GM18873 (cell line): ENCODE measurements around the gene TEX22.

Experiments used
- ATAC-seq: cut with Tn5 transposase; IDR thresholded peaks from one replicate; pipeline ENCODE4 v1.9.1; 2021; ENCODE audit warnings: mild to moderate bottlenecking, moderate library complexity, moderate number of reproducible peaks; ENCODE audit not compliant: unreplicated experiment, low FRiP score

TEX22 gene

DNA sequence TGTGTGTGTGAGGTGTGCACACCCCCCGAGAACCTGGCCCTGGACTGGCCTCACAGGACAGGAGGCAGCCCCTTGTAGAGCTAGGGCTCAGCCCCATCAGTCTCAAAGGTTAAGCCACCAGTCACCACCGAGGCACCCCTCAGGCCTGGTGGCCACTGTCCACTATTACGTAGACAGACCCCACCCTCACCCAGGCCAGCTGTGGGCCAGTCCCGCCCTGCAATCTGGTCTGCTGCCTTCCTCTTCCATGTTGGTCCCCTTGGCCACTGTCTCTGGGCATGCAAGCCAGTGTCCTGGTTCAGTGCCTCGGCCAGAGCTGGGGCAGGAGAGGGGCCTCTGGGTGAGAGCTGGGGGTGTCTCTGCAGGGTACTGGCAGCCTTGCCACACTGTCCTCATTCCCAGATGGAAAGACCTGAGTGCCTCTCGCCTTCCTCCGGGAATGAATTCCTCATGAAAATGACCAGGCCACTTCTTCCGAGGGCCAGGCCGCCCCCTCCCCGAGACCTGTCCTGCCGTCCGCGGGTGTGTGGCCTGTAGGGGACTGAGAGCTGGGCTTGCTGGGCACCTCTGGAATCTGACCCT, 897 bp upstream of the TEX22 start:
- ATAC-seq, result no peak

DNA sequence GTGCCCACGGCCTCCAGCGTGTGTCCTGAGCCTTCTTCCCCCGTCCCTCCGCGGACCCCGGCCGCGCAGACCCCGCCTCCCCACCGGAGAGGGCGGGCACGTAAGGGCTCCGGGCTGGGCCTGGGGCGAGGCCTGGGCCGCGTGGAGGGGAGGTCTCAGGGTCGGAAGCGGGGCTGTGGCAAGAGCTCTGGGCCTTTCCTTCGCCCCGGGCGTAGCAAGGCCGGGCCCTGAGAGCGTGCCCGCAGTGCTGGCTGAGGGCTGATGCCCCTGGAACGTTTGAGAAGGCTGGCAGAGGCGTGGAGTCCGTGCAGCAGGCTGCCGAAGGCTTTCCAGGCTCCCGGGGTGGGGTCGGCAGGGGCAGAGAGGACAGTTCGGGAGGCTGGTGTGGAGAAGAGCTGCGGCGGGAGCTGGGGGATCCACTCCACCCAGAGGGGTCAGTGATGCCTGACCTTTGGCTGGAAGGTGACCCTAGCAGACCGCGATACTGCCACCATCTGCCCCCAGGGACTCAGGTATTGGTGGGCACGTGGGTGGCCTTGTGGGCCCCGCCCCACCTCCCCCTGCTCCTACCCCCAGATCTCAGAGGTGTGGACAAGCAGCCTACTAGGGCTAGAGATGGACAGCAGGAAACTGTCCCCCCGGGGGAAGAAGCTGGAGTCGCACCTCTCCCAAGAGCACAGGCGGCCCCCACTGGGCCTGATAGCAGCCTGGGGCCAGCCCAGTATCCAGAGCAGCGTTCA, 558 bp downstream of the TEX22 start:
- ATAC-seq, result peak; percentile 16

DNA sequence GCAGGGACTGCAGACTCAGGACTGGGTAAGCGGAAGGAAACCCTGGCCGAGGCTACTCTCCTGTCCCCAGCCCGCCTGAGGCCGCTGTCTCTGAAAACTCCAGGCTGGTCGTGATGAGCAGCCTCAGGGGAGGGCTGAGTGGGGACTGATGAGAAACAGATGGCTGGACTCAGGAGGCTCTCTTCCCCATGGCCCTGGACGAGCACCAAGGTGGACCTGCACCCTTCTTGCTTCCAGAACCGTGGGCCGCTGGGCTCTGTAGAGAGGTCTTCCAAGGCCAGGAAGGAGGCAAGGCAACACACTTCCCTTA, 1.1 kb downstream of the TEX22 start:
- no peak for ATAC-seq

DNA sequence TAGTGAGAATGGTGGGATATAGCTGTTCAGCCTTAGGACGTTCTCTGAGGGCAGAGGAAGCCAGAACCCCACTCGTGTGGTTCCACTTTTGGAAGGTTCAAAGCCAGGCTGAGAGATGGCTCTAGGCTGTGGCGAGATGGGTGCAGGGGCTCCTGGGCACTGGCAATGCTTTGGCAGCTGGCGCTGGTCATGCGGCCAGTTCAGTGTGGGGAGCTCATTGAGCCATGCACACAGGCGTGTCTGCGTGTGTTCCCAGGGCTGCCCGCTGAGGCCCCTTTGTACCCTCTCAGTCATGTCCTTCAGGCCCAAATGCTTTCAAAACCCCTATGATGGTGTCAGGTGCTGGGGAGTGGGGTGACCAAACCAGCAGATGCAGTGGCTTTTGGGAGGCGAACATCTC, 1.7 kb downstream of the TEX22 start:
- ATAC-seq, result no peak

DNA sequence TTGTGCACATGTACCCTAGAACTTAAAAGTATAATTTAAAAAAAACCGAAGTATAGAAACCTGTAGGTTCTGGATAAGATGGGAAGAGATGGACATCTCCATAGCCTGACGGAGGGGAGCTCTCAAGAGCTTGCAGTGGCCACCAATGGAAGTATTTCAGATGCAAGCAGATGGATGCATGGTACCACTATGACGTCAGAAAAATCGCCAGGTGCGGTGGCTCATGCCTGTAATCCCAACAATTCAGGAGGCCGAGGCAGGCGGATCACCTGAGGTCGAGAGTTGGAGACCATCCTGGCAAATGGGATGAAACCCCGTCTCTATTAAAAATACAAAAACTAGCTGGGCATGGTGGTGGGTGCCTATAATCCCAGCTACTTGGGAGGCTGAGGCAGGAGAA, 3.4 kb downstream of the TEX22 start:
- no peak for ATAC-seq

DNA sequence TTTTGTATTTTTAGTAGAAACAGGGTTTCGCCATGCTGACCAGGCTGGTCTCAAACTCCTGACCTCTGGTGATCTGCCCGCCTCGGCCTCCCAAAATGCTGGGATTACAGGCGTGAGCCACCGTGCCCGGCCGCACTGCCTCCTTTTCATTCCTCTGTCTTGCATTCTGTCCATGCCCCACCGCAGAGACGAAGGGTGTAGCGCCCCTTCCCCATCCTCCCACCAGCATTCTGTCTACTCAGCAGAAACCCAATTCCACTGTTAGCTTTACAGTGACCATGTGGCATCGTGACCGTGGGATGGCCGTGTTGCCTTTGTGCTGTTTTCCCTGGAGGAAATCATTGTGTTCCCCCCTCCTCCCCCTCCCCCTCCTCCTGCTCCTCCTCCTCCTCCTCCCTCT, 10.3 kb downstream of the TEX22 start:
- no peak for ATAC-seq

DNA sequence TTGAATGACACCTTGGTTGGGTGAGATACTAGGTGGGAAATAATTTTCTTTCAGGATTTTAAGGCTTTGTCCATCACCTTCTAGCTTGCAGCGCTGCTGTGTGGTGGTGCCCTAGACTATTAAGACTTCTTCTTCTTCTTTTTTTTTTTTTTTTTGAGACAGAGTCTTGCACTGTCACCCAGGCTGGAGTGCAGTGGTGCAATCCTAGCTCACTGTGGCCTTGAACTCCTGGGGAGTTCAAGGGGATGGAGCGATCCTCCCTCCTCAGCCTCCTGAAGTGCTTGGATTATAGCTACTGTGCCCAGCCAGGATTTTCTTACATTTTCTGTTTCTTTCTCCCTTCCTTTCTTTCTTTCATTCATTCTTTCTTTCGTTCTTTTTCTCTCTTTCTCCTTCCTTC, 11.0 kb downstream of the TEX22 start:
- no peak for ATAC-seq

DNA sequence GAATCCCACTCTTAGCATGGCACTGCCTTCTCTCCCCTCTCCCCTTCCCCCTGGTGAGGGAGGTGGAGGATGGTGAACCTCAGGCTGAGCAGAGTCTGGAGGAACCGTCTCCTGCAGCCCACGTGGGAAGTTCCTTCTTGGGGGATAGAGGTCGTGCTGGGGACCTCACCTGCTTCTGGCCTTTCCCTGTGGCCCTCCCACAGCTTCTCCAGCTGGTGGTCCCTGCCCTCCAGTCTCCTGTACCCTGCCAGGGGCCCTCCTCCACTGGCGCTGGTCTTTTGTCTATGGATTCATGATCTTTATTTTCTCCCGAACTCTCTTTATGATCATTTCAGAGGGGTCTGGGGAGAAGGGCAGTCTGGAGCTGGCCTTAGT, 12.3 kb downstream of the TEX22 start:
- no peak for ATAC-seq

DNA sequence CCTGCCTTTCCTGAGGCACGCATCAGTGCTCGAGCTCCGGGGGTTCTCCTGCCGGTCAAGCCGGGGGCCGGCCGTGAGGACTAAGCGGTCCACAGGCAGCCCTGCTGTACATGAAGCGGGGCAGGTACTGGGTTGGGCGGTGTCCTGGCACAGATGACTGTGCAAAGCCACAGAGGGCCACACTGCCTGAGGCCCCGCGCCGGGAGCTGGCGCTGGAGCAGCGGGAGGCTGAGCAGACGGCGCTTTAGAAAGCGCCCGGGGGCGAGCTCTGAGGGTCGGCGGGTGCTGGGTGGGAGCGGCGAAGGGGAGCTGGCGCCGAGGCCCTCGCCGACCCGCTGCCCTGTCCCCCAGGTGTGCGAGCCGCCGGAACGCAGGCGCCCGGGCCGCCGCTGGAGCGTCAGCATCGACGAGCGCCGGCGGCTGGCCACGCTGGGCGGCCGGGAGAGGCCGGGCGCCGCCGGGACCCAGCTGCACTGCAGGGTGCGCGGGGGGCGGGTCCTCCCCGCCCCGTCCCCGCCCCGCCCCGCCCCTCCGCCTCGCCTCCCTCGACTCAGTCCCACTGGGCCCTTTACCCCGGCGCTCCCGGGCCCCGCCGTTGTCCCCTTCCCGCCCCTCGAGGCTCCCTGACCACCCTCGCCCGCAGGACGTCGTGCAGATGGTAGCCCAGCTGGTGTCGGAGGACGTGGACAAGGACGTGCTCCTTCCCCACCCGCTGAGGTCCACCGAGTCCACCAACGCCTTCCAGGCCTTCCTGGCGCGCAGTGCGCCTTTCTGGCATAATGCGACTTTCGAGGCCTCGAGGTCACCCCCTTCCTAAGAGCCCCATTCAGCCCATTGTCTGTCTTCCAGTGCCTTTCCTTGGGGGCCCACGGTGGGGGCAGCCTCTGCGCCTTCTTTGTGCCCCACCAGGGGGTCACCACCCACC, 12.9 kb downstream of the TEX22 start:
- no peak for ATAC-seq

DNA sequence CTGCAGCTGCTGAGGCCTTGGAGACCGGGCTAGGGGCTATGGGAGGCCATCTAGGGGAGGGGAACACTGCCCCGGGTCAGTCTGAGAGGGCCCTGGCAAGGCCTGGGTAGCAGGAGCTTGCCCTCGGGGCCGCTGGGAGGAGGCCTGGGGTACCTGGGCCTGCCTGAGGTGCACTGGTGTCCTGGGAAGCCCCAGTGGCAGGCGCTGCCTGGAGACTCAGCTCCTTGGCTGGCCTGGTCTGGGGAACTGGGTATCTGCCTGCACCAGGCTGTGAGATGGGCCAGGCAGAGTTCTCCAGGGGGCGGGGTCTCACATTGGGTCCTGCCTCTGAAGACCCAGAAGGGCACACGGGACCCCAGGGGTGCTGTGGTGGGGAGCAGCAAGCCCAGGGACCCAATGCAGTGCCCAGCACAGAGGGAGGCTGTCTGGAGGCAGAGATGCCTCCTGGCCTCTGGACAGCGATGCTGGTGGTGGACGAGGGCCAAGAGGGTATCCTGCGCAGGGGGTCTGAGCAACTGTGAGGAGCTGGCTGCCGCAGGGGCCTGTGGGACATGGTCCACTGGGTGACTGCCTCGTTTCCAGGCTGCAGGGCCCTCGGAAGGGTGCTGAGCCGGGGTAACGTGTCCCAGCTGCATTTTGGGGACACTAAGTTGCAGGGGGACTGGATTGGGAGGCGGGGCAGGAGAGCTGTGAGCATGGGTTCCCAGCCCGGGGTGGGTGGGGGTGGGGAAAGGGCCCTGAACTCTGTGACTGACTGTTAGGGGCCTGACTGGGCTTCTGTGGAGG, 13.8 kb downstream of the TEX22 start:
- ATAC-seq, result no peak

DNA sequence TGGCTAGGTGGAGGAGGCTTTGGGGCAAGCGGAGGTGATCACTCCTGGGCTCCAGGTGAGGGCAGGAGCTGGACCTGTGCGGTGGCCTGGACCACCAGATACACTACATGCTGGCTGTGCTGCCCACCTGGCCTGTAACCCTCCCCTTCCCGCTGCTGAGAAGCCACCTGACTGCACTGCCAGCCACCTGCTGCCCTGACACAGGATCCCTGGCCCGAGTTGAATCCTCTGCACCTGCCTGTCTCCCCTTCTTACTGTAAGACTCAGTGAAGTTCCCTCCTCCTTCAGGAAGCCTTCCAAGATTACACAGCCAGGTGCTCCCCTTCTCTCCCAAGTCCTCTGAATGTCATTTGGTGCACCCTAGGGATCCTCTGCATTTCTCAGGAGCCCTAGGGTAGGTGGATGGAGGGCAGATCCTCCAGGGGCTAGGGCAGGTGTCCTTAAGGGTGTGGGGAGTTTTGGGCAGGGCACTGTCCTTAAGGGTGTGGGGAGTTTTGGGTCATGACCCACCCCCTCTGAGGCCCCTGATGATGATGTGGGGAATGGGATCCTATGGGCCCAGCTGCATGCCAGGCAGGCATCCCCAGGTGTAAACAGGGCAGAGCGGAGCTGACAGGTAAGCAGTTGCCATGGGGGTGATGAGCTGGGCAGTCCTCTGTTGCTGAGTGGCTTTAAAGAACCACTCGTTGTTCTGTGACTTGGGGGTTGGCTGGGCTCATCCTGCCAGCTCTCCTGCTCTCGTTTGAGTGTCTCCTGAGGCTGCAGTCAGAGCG, 14.6 kb downstream of the TEX22 start:
- no peak for ATAC-seq

DNA sequence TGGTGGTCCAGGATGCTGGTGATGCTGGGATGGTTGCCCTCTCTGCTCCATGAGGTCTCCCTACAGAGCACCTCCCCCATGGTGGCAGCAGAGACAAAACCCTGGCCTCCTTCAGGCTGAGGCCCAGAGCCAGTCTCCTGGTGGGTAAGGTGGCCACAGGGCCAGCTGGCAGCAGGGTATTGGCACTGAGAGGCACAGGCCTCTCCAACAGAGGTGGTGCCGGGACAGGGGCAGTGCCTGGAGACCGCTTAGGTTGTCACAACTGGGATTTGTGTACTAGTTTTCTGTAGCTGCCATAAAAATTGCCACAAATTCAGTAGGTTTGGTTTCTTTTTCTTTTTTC, 15.2 kb downstream of the TEX22 start:
- no peak for ATAC-seq

DNA sequence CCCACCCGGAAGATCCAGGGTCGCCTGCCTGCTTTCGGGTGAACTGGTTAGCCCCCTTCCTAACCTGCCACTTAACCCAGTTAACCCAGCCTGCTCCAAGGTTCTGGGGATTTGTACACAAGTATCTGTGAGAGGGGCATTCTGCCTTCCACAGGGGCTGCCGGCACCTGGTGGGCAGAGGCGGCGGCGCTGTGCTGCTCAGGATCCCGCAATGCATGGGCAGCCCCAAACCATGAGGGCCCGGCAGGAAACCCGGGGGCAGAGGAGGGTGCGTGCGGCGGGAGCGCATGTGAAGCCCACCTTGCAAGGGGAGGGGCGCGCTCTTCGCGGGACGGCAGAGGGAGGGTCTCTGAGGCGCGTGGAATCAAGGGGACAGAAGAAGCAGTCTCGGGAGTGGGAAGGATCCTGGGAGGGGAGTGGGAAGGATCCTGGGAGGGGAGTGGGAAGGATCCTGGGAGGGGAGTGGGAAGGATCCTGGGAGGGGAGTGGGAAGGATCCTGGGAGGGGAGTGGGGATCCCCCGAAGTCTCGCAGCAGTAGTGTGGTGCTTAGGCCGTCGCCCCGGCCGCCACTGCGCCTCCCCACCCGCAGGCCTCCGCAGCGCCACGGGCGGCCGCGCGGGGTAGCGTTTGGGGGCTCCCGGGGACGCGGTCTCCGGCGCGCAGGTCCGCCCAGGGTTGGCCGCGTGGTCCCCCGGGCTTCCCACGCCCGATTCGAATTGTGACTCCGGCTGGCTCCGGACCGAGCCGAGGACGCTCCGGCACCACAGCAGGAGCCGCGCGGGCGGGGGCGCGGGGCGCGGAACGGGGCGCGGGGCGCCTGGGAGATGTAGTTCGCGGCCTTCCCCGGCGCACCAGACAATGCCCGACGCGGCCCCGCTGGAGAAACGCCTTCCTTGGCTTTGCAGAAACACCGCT, 16.4 kb downstream of the TEX22 start:
- ATAC-seq, result no peak

DNA sequence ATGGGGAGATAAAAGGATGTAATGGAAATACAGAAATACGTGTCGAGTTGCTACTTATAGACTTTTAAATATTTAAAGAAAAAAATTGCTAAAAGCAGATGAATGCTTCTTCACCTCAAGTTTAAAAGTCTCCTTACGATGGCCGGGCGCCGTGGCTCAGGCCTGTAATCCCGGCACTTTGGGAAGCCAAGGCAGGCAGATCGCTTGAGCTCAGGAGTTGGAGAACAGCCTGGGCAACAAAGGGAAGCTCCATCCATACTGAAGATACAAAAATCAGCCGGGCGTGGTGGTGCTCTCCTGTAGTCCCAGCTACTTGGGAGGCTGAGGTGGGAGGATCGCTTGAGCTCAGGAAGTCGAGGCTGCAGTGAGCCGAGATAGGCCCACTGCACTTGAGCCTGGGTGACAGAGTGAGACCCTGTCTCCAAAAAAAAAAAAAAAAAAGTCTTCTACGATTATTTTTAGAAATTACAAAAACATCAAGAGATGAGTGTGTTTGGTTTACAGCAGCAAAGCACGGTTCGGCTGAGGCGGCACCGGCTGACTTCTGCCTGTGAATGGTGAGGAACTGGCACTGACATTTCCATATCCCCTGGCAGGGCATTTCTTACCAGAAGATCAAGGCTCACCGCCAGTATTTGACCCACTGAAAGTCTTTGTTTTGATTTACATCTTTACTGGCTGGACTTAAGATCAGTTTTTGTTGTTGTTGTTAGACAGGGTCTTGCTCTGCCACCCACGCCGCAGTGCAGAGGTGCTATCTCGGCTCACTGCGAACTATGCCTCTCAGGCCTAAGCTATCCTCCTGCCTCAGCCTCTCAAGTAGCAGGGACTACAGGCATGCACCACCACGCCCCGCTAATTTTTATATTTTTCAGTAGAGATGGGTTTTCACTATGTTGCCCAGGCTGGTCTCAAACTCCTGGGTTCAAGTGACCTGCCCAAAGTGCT, 17.4 kb downstream of the TEX22 start:
- no peak for ATAC-seq

DNA sequence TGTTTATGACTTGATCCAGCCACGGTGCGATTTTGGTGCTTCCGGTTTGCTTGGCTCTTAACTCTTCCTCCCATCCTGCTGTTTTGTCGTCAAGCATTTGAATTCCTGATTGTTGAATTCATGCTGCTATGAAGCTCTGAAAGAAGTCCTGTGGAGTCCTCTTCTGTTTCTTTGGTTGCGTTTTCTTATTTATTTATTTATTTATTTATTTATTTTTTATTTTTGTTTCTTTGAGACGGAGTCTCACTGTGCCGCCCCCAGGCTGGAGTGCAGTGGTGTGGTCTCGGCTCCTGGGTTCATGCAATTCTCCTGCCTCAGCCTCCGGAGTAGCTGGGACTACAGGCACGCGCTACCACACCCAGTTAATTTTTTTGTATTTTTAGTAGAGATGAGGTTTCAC, 18.3 kb downstream of the TEX22 start:
- ATAC-seq, result no peak

DNA sequence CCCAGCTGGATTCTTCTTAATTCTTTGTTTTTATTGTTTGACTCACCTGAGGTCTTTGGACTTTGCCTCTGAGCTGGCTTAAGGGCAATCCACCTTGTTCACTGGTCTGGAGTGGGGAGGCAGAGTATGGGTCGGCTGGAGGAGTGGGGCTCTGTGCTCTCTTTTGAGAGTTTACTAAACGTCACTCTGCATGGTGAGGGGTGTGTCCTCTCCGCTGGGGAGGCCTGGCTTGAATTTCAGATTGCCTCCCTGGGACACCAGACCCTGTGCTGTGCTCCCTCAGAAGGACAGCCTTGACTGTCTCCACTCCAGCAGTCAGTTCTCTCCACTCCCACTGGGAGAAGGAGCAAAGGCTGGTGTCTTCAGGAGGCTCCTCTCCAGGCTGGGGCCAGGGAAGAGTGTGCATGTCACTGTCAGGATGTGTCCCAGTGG, 19.4 kb downstream of the TEX22 start:
- no peak for ATAC-seq

DNA sequence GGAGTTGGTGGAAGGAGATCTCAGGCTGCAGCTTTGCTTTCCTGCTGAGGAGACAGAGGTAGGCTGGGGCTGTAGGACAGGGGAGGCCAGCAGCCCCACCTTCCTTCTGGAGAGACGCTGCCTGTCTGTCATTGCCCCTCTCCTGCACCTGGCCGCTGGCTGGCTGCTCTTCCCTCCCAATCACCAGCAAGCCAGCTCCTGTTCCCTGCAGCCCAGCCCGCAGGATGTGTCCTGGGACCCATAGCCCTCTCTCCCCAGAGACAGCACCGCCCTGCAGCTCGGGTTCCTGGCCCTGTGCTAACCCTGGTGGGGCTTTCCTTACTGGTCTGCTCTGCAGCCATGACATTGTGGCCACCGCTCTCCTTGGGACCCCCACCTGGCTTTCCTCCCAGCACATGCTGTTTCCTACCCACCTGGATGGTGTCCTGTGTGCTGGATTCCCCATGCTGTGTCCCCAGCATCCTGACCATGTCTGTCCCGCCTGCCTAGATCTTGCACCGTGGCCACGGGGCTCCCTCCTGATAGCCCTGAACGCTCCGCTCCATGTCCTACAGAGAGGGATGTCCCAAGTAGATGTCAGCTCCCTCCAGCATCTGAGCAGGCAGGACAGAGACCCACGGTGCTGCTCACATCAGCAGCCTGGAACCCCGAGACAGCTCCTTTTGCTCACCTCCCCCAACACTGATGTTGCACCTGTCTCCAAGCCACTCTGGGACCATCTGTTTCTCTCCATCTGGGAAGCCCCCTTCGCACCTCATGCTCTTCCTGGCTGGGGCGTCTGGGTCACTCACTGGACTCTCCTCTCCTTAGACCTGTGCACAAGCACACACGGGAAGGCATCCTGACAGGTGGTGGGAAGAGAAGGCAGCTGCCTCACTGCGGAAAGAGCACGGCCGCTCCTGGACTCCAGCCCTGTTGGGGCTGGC, 20.2 kb downstream of the TEX22 start:
- ATAC-seq, result no peak
